ENCODE results near the gene CMSS1. TPM values are rescaled to one million over a fixed set of nuclear protein-coding genes. Genes with fewer than 3 reads are reported as not detected.

The CMSS1 gene
- total and polyA plus RNA-seq, 2 of the 13 experiments (the other 11 are each of a cell fraction or from before 2014, with no cell fraction given): 6.4 to 48.7 TPM

DNA sequence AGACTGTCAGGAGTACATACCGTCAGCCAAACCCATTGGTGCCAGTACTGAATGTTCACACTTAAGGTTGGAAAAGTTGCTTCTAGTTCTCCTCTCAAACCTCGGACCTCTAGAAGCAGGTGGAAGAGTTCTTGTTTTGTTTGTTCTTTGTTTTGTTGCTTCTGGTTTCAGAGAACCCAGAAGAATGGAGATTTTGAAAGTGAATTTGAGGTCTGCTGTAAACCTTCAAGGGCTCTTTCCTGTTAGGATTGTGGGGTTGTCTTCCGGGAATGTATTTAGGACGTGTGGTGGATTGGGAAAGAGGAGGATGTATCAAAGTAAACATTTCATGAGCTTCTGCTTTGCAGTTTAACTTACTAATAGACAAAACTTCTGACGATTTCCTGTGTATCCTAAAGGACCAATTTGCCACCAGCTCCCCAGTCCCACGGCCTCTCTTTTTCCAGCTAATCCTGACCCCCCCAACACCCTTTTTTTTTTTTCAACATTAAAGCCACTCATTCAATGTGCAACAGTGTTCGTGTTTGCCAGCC is 246.3 kb downstream of the CMSS1 start (continued):
- no peak for TF ChIP-seq ZNF253 (CRISPR knock-in tag; IDR thresholded peaks at IDR 0.05; ENCODE audit: borderline replicate concordance)
- no peak for TF ChIP-seq ZNF234 (CRISPR knock-in tag; conservative IDR thresholded peaks at IDR 0.05)
- TF ChIP-seq RARA (CRISPR knock-in tag; IDR thresholded peaks at IDR 0.05): peak; percentile 77
- no peak for TF ChIP-seq ZNF260 (CRISPR knock-in tag; IDR thresholded peaks at IDR 0.05; ENCODE audit: borderline replicate concordance, low read depth)
- TF ChIP-seq HHEX (CRISPR knock-in tag; IDR thresholded peaks at IDR 0.05): no peak; the same call in 1 of the 2 replicates
- TF ChIP-seq TARDBP (CRISPR knock-in tag; IDR thresholded peaks at IDR 0.05): peak; percentile 23; the same call in 1 of the 2 replicates
- no peak for TF ChIP-seq ZNF274 (CRISPR knock-in tag; IDR thresholded peaks at IDR 0.05)
- TF ChIP-seq, protein P1, sequence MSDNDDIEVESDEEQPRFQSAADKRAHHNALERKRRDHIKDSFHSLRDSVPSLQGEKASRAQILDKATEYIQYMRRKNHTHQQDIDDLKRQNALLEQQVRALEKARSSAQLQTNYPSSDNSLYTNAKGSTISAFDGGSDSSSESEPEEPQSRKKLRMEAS (IDR thresholded peaks at IDR 0.05): peak; percentile 44; the same call in 1 of the 2 replicates
- peak; percentile 60; the same call in 1 of the 2 replicates for TF ChIP-seq MIER3 (CRISPR knock-in tag; IDR thresholded peaks at IDR 0.05; ENCODE audit: borderline replicate concordance)
- TF ChIP-seq, protein P2, sequence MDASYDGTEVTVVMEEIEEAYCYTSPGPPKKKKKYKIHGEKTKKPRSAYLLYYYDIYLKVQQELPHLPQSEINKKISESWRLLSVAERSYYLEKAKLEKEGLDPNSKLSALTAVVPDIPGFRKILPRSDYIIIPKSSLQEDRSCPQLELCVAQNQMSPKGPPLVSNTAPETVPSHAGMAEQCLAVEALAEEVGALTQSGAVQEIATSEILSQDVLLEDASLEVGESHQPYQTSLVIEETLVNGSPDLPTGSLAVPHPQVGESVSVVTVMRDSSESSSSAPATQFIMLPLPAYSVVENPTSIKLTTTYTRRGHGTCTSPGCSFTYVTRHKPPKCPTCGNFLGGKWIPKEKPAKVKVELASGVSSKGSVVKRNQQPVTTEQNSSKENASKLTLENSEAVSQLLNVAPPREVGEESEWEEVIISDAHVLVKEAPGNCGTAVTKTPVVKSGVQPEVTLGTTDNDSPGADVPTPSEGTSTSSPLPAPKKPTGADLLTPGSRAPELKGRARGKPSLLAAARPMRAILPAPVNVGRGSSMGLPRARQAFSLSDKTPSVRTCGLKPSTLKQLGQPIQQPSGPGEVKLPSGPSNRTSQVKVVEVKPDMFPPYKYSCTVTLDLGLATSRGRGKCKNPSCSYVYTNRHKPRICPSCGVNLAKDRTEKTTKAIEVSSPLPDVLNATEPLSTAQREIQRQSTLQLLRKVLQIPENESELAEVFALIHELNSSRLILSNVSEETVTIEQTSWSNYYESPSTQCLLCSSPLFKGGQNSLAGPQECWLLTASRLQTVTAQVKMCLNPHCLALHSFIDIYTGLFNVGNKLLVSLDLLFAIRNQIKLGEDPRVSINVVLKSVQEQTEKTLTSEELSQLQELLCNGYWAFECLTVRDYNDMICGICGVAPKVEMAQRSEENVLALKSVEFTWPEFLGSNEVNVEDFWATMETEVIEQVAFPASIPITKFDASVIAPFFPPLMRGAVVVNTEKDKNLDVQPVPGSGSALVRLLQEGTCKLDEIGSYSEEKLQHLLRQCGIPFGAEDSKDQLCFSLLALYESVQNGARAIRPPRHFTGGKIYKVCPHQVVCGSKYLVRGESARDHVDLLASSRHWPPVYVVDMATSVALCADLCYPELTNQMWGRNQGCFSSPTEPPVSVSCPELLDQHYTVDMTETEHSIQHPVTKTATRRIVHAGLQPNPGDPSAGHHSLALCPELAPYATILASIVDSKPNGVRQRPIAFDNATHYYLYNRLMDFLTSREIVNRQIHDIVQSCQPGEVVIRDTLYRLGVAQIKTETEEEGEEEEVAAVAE (CRISPR knock-in tag; IDR thresholded peaks at IDR 0.05; ENCODE audit: borderline replicate concordance): no peak
- TF ChIP-seq ZNF451 (CRISPR knock-in tag; IDR thresholded peaks at IDR 0.05): no peak
- no peak for TF ChIP-seq ZC3H13 (CRISPR knock-in tag; IDR thresholded peaks at IDR 0.05)
- TF ChIP-seq, protein P3, sequence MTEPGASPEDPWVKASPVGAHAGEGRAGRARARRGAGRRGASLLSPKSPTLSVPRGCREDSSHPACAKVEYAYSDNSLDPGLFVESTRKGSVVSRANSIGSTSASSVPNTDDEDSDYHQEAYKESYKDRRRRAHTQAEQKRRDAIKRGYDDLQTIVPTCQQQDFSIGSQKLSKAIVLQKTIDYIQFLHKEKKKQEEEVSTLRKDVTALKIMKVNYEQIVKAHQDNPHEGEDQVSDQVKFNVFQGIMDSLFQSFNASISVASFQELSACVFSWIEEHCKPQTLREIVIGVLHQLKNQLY (CRISPR knock-in tag; IDR thresholded peaks at IDR 0.05): peak; percentile 48; the same call in 1 of the 2 replicates
- no peak for TF ChIP-seq ZNF446 (CRISPR knock-in tag; IDR thresholded peaks at IDR 0.05)
- TF ChIP-seq JUN (CRISPR knock-in tag; IDR thresholded peaks at IDR 0.05): no peak
- no peak for TF ChIP-seq AHR (CRISPR knock-in tag; IDR thresholded peaks at IDR 0.05)
- TF ChIP-seq, protein P4, sequence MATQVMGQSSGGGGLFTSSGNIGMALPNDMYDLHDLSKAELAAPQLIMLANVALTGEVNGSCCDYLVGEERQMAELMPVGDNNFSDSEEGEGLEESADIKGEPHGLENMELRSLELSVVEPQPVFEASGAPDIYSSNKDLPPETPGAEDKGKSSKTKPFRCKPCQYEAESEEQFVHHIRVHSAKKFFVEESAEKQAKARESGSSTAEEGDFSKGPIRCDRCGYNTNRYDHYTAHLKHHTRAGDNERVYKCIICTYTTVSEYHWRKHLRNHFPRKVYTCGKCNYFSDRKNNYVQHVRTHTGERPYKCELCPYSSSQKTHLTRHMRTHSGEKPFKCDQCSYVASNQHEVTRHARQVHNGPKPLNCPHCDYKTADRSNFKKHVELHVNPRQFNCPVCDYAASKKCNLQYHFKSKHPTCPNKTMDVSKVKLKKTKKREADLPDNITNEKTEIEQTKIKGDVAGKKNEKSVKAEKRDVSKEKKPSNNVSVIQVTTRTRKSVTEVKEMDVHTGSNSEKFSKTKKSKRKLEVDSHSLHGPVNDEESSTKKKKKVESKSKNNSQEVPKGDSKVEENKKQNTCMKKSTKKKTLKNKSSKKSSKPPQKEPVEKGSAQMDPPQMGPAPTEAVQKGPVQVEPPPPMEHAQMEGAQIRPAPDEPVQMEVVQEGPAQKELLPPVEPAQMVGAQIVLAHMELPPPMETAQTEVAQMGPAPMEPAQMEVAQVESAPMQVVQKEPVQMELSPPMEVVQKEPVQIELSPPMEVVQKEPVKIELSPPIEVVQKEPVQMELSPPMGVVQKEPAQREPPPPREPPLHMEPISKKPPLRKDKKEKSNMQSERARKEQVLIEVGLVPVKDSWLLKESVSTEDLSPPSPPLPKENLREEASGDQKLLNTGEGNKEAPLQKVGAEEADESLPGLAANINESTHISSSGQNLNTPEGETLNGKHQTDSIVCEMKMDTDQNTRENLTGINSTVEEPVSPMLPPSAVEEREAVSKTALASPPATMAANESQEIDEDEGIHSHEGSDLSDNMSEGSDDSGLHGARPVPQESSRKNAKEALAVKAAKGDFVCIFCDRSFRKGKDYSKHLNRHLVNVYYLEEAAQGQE (IDR thresholded peaks at IDR 0.05; ENCODE audit: borderline replicate concordance in 1 of 2, low read depth in 1 of 2, low read length in 2 of 2): no peak; a peak in 1 of 4 replicates
- no peak for TF ChIP-seq PHF20 (CRISPR knock-in tag; IDR thresholded peaks at IDR 0.05)
- no peak for TF ChIP-seq ZFP36L2 (CRISPR knock-in tag; IDR thresholded peaks at IDR 0.05)
- TF ChIP-seq ZNF331 (CRISPR knock-in tag; IDR thresholded peaks at IDR 0.05): 0 out of 2 replicates have a peak, but pooled peaks have one; percentile 19
- TF ChIP-seq YEATS2 (CRISPR knock-in tag; IDR thresholded peaks at IDR 0.05; ENCODE audit: borderline replicate concordance): peak; percentile 55; the same call in 1 of the 2 replicates

Data from HepG2 (cell line).